Hepatic stellate cell (primary cell): ENCODE measurements around the gene CDH23.

Experiments
- DNase-seq: peaks from one replicate; pipeline ENCODE4 v3.0.0; 2011; ENCODE audit warnings: low spot score

Gene CDH23

GRCh38 chr10:71565284-71566000 is 168.7 kb downstream of the CDH23 start:
- DNase-seq, result no peak

GRCh38 chr10:71567006-71567405 is 170.3 kb downstream of the CDH23 start:
- no peak for DNase-seq

DNA sequence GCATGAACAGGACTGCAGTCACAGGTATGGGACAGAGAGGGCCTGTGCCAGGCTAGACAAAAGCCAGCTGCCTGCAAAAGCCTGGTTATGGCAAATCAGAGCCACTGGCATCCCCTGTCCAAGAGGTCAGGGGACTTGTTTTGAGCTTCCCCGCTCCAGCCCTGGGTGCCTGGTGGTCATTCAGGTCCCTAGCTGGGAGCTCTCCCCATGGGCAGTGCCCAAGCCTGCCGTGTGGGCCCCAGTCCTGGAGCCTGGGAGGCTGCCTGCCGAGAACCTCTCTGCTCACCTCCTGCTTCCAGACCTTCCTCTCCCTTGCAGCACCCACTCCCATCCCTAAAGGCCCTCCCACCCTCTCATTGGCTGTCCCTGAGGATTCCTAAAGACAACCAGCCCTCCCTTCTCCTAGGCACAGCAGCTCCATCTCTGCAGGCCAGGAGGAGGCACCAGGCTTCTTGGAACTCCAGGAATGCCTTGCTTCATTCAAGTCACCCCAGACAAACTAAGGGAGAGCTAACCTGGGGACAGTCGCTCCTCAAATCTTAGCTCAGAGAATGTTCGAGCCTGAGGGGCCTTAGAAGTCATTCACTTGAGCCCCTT is 172.3 kb downstream of the CDH23 start:
- DNase-seq, result no peak

- peak; percentile 73 for DNase-seq
These were observed 173.3 kb downstream of the CDH23 start for GRCh38 chr10:71569775-71570588.

- DNase-seq, result no peak
These were observed 174.9 kb downstream of the CDH23 start for GRCh38 chr10:71571460-71572175.

- no peak for DNase-seq
These were observed 176.2 kb downstream of the CDH23 start for GRCh38 chr10:71572962-71573361.

DNA sequence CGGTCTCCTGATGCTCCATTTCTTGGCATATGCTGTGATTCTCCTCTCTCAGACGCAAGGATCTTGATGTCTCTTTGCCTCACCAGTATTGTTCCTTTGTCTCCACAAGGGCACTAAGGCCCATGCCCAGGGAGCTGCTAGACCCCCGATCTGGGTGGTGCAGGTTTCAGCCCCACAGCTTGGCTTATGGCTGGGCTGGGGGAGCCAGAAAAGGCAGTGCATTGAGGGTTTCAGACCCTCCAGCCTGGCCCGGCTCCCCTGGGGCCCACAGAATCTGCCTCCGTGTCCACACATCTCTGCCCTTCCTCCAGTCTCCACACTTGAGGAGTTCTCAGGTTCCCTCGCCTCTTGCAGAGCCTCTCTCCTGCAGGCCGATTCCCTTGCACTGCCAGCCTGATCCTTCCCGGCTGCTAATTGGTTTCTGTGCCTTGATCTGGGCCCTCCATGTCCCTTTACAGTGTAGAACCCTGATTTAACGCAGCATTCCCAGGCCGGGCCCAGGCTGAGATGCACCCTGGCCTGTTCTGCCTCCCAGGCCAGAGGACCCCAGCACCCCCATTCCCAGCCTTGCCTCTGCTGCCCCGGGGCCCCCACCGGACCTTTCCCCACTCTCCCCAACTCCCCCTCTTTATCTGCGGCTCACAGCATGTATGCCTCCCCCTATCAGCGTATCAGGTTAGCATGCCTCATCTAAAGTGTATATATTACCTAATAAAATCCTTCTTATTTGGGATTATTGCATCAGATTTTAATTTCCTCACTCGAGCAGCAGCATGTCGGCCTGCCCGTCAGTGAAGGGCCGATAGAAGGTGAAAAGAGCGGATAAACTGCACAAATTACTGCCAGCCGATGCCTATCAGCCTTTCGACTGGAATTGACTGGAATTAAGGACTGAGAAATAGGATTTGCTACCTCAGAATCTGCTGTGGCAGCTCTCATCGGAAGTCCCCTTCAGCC is 177.1 kb downstream of the CDH23 start:
- no peak for DNase-seq

- DNase-seq, result no peak
These were observed 178.7 kb downstream of the CDH23 start for GRCh38 chr10:71575451-71575850.

DNA sequence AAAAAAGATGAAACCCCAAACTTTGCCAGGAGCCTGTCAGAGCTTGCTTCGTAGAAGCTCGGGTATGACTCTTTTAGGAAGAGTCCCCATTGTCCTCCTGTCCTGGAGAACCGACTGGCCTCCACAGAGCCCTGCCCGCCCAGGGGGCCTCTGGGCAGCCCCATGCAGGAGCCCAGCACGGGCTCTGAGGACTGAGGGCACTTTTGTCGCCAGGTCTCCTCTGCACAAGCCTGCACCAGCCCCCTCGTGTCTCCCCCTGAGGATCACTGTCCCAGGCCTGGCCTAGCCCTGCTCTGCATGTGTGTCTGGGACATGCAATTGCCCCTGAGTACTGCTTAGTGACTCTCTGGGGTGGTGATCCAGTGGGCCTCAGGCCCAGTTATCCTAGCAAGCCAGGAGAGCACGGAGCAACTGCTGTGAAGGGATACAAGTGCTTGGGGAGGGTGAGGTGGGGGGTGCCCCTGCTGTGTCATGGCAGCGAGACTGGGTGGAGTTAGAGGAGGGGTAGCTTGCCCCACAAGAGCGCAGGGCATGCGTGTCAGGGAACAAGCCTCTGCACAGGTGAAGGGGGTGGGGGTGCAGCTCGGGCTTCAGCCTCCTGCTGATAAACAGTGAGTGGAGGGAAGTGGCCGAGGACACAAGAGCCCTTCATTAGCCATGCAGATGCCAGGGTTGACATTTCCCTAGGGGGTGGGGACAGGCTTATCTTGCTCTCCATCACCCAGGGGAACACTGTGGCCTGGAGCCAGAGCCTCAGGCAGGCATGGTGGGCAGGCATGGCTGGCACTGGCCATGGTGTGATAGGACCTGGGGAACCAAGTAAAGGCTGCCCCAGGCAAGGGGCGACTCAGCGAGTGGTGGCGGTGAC is 179.4 kb downstream of the CDH23 start:
- DNase-seq, result no peak

DNA sequence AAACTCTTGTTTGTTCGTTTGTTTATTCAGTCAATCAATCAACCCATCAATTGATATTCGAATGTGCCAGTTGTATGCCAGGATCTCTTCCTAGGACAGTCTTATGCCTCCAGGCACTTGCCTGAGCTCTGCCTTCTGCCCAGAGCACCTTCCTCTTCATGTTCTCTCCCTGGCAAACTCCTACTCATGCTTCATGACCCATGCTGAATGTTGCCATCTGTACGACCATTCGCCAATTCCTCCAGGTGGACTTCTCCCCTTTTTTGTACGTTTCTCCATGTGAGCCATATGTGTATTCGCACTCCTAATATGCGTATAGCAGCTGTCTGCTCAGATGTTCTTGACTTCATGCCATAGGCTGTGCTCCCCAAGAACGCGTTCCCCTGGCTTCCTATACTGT is 180.1 kb downstream of the CDH23 start:
- no peak for DNase-seq

- DNase-seq, result no peak
These were observed 180.6 kb downstream of the CDH23 start for GRCh38 chr10:71577345-71577744.

DNA sequence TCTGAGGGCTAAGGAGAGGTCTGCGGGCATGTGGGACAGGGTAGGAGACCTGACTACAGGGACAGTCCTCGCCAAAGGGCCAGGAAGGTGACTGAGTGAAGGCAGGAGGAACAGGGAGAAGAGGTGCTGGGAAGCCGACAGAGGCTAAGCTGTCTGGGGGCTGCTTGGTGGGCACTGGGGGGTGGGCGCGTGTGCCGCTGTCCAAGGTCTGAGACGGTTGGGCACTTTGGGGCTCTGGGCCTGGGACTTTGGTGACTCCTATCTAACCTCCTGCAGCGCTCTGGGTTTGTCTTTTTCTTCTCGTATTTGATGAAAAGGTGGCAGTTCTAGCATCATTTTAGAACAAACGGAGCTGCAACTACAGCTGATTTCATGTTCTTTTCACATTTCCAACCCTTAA is 181.3 kb downstream of the CDH23 start:
- no peak for DNase-seq

GRCh38 chr10:71579668-71580067 is 182.9 kb downstream of the CDH23 start:
- no peak for DNase-seq

DNA sequence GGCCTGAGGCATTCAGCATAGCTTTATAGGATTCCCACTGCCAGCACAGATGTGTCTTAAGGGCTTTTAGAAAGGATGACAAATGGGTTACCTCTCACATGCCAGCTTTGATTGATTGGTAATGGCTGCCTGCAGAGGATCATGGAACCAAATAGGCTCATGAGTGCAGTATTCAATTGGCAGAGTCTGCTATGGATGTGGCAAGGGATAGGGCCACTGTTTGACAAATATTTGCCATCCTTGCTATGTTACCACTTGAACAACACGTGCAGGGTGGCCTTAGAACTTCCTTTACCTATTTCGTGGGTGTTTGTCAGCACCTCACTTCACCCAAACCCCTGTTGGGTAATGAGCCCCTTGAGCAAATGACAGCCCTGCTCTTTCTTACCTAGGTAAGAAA is 183.7 kb downstream of the CDH23 start:
- no peak for DNase-seq

- DNase-seq, result no peak
These were observed 184.2 kb downstream of the CDH23 start for GRCh38 chr10:71580926-71581325.

DNA sequence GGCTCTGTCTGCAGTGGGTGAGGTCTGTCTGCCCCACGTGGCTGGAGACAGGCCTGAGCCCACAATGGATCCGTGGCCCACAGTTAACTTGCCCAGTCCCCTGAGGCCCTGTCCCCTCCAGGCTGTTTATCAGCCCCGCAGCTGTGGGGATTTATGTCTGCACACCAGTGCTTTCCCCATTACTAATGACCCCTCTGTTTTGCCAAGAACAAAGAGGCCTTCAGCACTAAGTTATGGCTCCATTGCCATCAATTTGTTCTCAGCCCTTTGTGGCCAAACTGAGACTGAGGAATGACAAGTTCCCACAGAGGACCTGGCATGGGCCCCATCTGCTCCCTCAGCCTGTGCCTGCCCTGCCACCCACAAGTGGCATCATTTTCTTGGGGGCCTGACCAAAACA is 184.7 kb downstream of the CDH23 start:
- DNase-seq, result no peak

DNA sequence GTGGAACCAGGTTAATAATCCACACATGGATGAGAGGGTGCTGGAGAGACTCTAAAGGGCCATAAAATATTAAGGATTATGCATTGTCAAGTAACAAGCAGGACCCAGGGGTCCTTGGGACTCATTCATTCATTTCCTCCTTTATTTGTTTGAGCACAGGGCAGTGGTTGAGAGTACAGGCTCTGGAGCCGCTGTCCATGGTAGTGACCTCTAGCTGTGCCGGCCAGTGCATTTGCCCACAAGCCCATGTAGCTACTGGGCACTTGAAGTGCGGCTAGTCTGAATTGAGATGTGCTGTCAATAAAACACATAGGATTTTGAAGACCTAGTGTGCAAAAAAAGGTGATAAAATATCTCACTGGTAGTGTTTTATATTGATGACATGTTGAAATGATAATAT is 185.3 kb downstream of the CDH23 start:
- no peak for DNase-seq

GRCh38 chr10:71582506-71583475 is 186.1 kb downstream of the CDH23 start:
- no peak for DNase-seq

DNA sequence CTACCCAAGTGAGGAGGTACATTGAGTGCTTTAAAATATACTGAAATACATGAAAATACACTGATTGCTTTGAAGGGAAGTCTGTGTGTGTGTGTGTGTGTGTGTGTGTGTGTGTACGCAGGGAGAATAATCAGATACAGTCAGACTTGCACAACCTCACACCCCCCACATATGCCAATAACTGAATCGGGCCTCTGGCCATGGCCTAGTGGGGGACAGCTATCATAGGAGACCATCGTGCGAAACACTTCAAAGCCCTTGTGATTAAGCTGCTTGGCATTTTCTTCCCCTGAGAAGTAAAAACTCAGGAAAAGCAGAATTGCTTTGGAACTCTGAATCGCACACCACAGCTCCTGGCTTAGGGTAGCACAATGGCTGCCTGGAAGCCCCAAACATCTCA is 187.7 kb downstream of the CDH23 start:
- no peak for DNase-seq
